OCI-LY1 (cell line): ENCODE results near the gene PYCR2.

Experiments used
- H2AFZ ChIP-seq: fragments of 200-600 bp; sonication (generic), shearing (Covaris generic); 2 replicates; pipeline ENCODE4 v1.6.0; 2014; ENCODE audit warnings: antibody characterized with exemption, mild to moderate bottlenecking, low read length
- H3F3A ChIP-seq: fragments of 200-600 bp; sonication (generic), shearing (Covaris generic); 2 replicates; pipeline ENCODE4 v1.6.0; 2014; ENCODE audit warnings: mild to moderate bottlenecking, antibody characterized with exemption, low read length, moderate library complexity; ENCODE audit not compliant: insufficient read depth
- H3K27ac ChIP-seq: fragments of 200-600 bp; sonication (generic); 2 replicates; pipeline ENCODE4 v1.5.1; 2014; ENCODE audit warnings: low read length, mixed run types, mild to moderate bottlenecking, low read depth; ENCODE audit not compliant: poor library complexity, severe bottlenecking
- H3K27me3 ChIP-seq: fragments of 200-600 bp; sonication (generic); 2 replicates; pipeline ENCODE4 v1.6.0; 2014; ENCODE audit warnings: antibody characterized with exemption, mild to moderate bottlenecking, low read length, moderate library complexity; ENCODE audit not compliant: insufficient read depth
- H3K36me3 ChIP-seq: fragments of 200-600 bp; sonication (generic); 2 replicates; pipeline ENCODE4 v1.6.1; 2014; ENCODE audit warnings: mild to moderate bottlenecking, antibody characterized with exemption, low read length, moderate library complexity, mixed read lengths; ENCODE audit not compliant: insufficient read depth
- H3K4me1 ChIP-seq: fragments of 200-600 bp; sonication (generic); 2 replicates; pipeline ENCODE4 v1.5.1; 2014; ENCODE audit warnings: mild to moderate bottlenecking, low read length, moderate library complexity; ENCODE audit not compliant: insufficient read depth, severe bottlenecking
- H3K4me2 ChIP-seq: fragments of 200-600 bp; sonication (generic), shearing (Covaris generic); 2 replicates; pipeline ENCODE4 v1.6.1; 2014; ENCODE audit warnings: low read length
- H3K4me3 ChIP-seq: fragments of 200-600 bp; sonication (generic); 2 replicates; pipeline ENCODE4 v1.5.1; 2014; ENCODE audit warnings: low read length, low read depth, mild to moderate bottlenecking, mixed read lengths; ENCODE audit not compliant: poor library complexity, severe bottlenecking
- H3K79me2 ChIP-seq: fragments of 200-600 bp; shearing (Covaris generic); 2 replicates; pipeline ENCODE4 v1.6.1; 2016; ENCODE audit warnings: mixed run types, low read length, mixed read lengths; ENCODE audit not compliant: insufficient read depth
- H3K9ac ChIP-seq: fragments of 200-600 bp; sonication (generic), shearing (Covaris generic); 2 replicates; pipeline ENCODE4 v1.6.1; 2014; ENCODE audit warnings: mild to moderate bottlenecking, low read length, mixed read lengths
- H3K9me2 ChIP-seq: fragments of 200-600 bp; sonication (generic), shearing (Covaris generic); 2 replicates; pipeline ENCODE4 v1.6.1; 2014; ENCODE audit warnings: low read depth, mild to moderate bottlenecking, low read length, mixed read lengths
- H3K9me3 ChIP-seq: fragments of 200-600 bp; shearing (Covaris generic); 2 replicates; pipeline ENCODE4 v1.6.1; 2014; ENCODE audit warnings: low read length, mixed read lengths
- H4K20me1 ChIP-seq: fragments of 200-600 bp; sonication (generic), shearing (Covaris generic); 2 replicates; pipeline ENCODE4 v1.6.0; 2016; ENCODE audit warnings: mild to moderate bottlenecking, low read length; ENCODE audit not compliant: insufficient read depth
- CTCF ChIP-seq: fragments of 200-600 bp; sonication (generic), shearing (Covaris generic); IDR thresholded peaks from 2 replicates; pipeline ENCODE4 v1.5.1; 2017; ENCODE audit warnings: mild to moderate bottlenecking, antibody characterized with exemption, low read length, moderate library complexity, mixed read lengths
- EZH2 ChIP-seq: fragments of 200-600 bp; sonication (generic), shearing (Covaris generic); IDR thresholded peaks from 2 replicates; pipeline ENCODE4 v1.8.0; 2017; ENCODE audit warnings: borderline replicate concordance, mixed run types, mild to moderate bottlenecking, antibody characterized with exemption, low read length, moderate library complexity, mixed read lengths

PYCR2 gene

GRCh38 chr1:225909477-225909876 lies 14.6 kb downstream of the PYCR2 start:
- no peaks in the 10 kb centered on the region for H4K20me1 ChIP-seq
- H3K4me1 ChIP-seq = peaks cover 35% of the 10 kb centered on the region
- no peak overlapping the region for H3K4me2 ChIP-seq
- no peak overlapping the region for H3K27ac ChIP-seq
- H3K27me3 ChIP-seq = no peaks in the 10 kb centered on the region
- H3K79me2 ChIP-seq = no peaks in the 10 kb centered on the region
- H2AFZ ChIP-seq = no peak overlapping the region
- no peaks in the 10 kb centered on the region for H3K9me3 ChIP-seq
- no peaks in the 10 kb centered on the region for H3F3A ChIP-seq
- H3K9ac ChIP-seq = no peak overlapping the region
- no peaks in the 10 kb centered on the region for H3K9me2 ChIP-seq
- no peak overlapping the region for H3K4me3 ChIP-seq
- H3K36me3 ChIP-seq = no peaks in the 10 kb centered on the region
- TF ChIP-seq CTCF (no peak), EZH2 (no peak)

- Histone ChIP-seq H3K27ac (no peak overlapping the region), H2AFZ (no peak overlapping the region), H3K36me3 (no peaks in the 10 kb centered on the region), H3K27me3 (no peaks in the 10 kb centered on the region), H3K4me2 (no peak overlapping the region), H3K9me3 (no peaks in the 10 kb centered on the region), H4K20me1 (no peaks in the 10 kb centered on the region), H3F3A (no peaks in the 10 kb centered on the region), H3K4me3 (no peak overlapping the region), H3K9me2 (no peaks in the 10 kb centered on the region), H3K79me2 (no peaks in the 10 kb centered on the region), H3K4me1 (peaks cover 35% of the 10 kb centered on the region), H3K9ac (no peak overlapping the region)
- TF ChIP-seq EZH2 = no peak
- no peak for TF ChIP-seq CTCF
Measured at GRCh38 chr1:225908773-225909172, 15.3 kb downstream of the PYCR2 start.

- Histone ChIP-seq H4K20me1 (no peaks in the 10 kb centered on the region), H3K79me2 (no peaks in the 10 kb centered on the region), H2AFZ (no peak overlapping the region), H3K27me3 (no peaks in the 10 kb centered on the region), H3K9me2 (no peaks in the 10 kb centered on the region), H3K9ac (no peak overlapping the region), H3K4me2 (no peak overlapping the region), H3K4me3 (no peak overlapping the region), H3K9me3 (no peaks in the 10 kb centered on the region), H3K36me3 (no peaks in the 10 kb centered on the region), H3K4me1 (peaks cover 35% of the 10 kb centered on the region), H3K27ac (no peak overlapping the region), H3F3A (no peaks in the 10 kb centered on the region)
- TF ChIP-seq EZH2 = no peak
- TF ChIP-seq CTCF = no peak
Measured at GRCh38 chr1:225908013-225908640, 15.9 kb downstream of the PYCR2 start.
